ENCODE results near the gene SMLR1. TPM values are rescaled to one million over a fixed set of nuclear protein-coding genes. Genes with fewer than 3 reads are reported as not detected.
"Not testable (repeated sequence)": the region's sequence is repeated elsewhere in the genome, so short reads cannot be mapped to it uniquely, and the experiment has no call there.

The SMLR1 gene
- total RNA-seq: not detected

DNA sequence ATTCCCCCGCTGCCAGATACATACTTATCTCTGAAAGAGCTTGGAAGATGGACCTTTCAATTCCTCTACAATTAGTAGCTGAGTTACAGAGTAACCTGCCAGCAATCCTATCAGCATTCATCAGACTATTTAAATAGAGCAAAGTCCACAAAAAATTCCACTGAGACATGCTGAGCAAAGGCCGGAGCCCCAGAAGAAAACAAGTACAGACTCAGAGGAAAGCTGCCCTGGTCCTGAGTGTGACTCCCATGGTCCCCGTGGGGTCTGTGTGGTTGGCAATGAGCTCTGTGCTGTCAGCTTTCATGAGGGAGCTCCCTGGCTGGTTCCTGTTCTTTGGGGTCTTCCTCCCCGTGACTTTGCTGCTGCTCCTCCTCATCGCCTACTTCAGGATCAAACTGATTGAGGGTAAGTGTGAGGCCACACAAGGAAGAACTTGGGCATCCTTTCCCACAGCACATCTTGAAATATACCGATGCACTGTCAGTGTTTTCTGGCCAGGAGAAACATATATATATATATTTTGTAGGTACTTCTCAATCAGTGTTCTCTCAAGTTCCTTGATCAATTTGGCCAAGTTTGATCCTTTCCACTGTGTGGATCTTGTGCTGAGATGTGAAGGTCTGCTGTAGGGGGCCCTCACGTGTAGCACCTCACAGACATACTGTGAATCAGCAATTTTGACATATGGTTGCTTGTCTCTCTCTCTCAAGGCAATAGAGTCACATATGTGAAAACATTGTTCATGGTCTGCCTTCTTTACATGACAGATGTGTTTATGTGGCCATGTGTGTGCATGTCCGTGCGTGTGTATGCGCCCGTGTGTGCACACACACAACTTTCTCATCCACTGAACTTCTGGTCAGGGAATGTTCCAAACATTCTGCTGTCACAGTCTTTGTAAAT is at the start of gene SMLR1:
SMLR1 (plus strand) TSS at position 160 of the 903 bp plus-strand sequence; CDS start at position 168, 8 bp downstream.
- no peak for DNase-seq

DNA sequence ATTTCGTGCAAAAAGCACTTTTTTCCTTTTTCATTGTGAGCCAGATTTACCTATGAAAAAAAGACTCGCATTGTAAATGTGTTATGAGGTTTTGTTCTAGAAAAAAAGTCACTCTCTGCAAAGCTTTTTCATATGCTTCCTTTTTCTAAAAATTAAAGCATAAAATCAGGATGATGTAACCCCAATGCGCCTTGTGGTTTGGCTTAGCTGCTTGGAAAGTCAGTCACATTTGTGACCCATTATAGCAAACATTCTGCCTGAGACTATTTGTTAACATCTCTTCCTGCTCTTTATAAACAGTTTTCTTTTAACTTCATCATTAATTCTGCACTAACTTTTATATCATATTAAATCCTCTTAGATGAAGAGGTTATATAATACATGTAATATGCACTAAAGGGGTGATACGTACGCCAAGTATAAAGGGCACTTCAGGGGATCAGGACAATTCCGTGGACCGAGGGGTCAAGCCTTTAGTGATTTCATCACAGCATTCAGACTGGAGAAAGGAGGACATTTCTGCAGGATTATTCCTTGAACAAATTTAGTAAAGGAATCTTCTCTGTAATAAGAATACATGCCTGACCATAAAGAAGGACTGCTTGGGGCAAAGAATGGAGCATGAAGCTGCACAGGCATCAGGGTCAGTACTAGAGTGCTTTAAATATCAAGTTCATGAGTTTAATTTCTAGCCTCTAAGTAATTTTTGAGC is 48.1 kb upstream of the SMLR1 start:
- DNase-seq: no peak

DNA sequence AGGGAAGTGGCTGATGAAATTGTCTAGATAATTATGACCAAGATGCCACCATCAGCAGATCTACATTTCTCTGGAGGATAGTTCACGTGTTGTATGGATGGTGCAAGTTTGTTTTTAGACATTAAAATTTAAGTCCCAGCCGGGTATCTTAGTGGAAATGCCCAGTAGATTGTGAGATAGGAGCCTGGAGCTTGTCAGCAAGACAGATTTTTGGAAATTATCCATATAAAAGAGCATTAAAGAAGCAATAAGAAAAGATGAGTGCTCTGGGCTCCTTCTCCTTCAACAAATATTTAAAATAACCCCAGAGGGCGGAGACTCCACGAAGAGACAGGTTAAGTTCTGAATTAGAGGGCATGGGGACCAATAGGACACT is 47.6 kb upstream of the SMLR1 start:
- no peak for DNase-seq

DNA sequence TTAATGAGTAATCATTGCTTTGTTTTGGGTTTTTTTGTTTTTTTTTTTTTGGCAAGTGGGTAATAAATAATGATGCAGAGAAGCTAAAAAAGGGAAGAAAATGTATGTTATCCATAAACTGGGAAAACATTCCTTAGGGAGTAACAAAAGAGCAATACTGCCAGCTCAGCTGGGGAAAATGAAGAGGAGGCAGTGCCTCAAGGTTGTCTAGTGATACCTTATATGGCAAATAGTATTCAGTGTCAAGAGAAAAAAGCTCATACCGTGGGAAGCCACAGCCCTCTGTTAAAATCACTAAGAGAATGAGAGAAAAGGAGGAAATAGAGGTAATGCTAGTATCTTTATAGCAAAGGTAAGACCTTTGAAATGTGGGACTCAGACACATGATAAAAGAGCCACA is 47.1 kb upstream of the SMLR1 start:
- no peak for DNase-seq

DNA sequence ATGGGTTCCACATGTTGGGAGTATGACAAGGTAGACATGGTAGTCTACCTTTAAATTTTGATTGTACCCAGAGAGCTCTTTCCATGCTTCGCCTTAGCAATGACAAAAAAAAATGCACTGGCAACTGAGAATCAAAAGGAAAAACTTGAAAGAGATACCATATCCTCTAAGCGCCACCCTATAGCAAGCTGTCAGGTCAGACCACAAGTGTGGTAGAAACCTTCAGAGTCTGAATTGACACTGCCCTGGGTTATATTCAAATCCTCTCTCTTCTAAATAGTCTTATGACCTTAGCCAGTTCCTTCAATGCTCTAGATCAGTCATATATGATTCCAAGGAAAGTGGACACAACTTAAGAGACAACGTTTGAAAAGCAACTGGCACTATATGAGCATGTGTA is 45.6 kb upstream of the SMLR1 start:
- DNase-seq: no peak

DNA sequence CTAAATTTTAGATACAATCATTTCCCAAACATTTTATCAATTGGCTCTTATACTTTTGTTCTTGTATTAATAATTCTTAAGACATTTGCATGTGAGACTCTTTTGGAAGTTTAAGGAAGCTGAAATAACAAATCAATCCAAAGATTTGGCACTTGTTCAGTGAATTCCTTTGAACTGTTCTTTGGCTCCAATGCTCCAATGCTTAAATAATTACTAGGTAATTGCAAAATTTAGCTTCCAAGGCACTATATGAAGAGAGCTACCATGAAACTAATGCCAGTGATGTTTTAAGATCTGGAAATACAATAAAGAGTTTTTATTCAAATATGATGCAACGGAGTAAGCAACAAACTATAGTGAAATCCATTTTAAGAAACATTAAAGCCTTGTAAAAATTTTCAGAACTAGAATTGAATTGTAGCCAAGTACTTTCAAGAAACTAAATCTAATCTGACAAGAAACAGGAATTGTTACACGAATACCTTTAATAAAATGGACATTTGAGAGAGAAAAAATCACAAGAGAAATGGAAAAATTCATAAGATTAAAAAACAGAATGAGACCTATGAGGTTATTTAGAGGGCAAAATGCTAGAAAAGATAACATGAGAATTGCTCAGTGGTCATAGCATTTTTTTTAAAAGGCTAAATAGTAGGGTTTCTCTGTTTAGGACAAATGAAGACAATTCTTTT is 43.6 kb upstream of the SMLR1 start:
- DNase-seq: no peak

DNA sequence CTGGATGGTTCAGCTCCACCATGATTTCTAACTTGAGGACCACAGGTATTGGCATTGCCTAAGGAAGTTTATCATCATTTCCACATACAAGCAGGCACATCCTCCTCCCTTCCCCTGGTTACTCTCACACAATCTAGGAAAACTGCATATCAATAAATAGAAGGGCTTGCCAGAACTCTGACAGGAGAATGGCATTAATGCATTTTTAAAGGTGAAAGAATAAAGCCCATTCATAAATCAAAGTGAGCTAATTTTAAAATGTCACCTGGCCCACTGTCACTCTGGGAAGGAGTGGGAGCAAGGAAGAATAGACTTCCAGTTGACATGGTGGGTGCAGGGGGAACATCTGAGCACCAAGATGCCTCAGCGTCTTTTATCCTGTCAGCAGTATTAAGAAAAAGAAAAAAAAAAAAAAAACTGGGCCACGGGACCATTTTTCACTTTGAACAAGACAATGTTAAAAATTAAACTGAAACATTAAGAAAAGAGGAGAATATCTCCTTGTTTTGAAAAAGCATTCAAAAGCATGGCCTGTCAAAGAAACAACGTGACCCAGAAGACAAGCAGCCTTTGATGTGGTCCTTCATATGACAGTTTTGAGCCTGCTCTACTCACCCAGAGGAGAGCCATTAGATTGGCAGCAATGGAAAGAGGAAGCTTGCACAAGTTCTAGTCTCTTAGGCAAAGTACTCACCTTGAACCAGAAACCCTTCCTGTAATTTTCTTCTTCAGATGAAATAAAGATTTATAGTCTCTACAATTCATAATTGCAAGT is 39.3 kb upstream of the SMLR1 start:
- DNase-seq: no peak

DNA sequence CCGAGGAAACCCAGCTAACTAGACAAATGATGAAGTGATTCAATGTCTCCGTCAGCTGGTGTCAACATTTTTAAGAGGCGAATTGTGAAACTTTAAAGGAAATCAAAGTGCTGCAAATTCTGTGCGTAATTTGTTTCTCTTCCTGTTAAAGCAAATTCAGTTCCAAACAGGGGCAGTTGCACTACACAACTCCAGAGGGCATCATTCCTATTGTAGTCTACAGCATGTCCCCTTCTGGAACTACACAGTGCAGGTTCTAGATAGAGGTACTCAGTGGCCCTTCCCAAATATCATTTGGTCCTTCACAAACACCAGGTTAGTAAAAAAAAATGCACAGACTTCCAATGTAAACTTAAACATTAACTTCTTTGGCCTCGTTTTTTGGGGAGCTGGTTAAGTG is 38.3 kb upstream of the SMLR1 start:
- DNase-seq: no peak

DNA sequence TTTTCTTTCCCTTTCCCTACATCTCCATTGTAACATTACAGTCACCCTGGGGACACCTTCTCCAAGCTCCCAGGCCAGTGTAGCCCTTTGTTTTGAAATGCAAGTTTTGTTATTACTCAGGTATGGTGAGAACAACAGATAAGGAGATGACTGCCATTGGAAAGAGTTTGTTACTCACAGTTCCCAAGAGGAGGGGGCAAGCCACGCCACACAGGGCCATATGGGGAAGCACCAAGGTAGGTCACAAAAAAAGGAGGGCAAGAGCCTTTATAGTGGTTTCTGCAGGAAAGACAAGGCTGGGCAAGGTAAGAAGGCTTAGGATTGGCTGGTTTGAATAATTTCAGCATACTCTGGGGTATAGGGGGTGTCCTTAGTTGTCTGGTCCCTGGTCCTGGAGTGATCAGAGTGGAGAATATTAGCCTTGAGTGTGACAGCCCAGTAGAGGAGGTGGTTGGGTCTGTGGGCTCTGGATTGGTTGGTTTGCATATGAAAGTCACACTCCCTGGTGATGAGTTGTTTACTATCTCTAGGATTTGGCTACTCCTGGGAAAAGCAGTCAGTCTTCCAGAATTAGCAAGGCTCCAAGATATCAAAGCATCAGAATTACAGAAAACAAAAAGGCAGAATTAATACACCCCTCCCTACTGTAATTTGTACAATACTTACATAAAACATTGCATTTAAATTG is 33.1 kb upstream of the SMLR1 start:
- DNase-seq: no peak

DNA sequence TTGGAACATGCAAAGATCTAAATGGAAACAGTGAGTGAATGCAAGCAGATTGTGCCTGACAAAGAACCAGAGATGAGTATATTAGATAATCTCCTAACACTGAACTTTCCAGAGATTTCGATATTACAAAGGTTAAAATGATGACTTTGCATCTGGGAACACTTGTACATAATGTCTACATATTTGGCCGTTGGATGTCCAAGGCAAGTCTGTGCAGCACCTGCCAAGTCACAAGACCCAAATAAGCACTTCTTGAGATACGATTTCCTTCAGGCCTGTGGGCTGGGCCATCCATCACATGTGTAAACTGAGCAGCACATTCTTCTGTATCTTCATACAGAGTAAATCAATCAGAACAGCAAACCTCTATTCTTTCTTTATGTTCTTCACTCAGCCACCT is 32.5 kb upstream of the SMLR1 start:
- DNase-seq: no peak

DNA sequence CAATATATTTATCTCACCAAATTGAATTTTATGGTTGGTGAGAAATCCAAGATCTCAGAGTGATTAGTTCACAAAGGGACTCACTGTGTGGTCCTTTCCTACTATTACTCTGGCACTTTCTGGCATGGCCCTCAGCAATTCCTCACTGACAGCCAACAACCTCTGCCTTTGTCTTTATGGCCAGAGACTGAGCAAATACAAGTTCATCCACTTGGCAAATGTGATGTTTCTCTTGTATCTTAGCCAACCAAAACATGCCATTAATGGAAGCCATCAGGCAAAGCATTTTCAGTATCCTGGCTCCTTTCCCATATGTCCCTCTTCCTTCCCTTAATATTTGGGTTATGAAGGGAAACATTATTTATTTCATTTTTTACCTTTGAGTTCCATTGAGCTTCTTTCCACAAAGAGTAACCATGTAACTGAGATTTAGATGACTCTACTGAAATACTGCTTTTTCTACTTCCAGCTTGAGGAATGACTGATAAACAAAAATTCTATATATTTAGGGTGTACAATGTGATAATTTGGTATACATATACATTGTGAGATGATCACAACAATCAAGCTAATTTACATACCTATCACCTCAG is 30.8 kb upstream of the SMLR1 start:
- DNase-seq: no peak

DNA sequence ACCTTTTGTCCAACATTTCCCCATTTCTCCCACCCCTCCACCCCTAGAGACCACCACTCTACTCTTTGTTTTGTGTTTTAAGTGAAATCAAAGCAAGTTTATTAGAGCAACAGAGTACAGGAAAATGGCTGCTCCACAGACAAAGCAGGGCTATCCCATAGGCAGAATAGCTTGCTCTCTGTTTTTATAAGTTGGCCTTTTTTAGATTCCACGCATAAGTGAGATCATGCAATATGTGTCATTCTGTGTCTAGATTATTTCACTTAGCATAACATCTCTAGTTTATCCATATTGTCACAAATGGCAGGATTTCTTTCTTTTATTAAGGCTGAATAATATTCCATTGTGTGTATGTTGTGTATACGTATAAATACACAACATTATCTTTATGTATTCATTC is 30.1 kb upstream of the SMLR1 start:
- no peak for DNase-seq

DNA sequence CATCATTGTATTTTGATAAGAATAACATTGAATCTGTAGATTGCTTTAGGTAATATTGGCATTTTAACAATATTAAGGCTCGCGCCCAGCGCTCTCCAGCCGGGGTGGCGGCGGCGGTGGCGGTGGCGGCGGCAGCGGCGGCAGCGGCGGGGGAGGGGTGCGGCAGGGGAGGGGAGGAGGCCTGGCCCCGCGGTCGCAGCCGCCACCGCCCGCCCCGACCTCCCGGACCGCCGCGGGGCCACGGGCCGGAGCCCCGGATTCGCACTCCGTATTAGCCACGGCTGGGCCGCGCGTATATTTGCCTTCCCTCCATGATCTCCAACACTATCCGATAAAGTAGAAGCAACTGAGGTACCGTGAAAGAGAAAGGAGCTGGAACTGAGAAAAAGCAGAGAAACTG is 25.8 kb upstream of the SMLR1 start:
- not testable (repeated sequence) for DNase-seq

DNA sequence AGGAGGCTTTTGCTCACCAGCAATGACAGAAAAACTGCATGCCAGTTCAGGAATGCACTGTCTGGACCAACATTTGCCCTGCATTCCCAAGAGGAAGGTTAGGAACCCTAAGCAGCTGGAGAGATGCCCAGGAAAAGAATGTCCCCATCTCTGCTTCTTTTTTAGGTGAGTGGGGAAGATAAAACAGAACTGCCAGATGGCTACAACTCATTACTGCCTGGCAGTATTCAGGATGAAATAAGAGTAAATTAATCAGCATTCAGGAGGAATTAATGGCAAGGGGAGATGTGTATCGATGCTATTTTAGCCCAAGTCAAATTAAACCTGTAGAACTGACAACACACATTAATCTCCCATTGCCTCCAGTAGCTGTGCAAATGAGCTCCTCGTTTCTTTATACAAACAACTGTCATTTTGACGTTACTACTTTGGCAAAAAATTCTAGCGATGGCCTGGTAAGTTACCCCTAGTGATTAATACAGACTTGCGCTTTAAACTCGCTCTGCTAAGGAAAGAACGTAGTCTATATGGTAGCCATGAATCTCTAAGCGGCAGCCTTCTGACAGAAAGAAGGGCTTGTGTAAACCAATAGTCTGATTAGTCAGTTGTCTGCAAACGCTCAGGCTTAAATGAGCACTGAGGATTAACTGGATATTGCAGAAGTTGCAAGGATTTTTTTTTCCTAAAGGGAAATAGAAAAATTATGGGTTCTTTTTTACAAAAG is 16.7 kb upstream of the SMLR1 start:
- no peak for DNase-seq

DNA sequence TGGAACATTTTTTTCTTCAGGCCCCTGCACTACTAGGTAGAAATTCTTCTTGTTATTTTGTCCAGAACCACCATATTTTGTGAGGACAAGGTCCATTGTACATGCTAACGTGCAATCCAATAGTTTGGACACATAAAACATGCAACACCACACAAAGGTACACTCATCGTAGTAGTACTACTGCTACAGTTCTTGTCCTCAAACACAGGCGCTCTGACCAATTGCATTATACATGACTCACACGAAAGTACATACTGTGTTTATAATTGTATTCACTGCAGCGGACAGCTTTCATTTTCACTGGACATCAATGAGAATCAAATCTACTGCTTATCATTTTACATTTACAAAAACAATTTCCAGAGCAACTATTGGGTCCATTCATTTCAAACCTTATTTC is 15.3 kb upstream of the SMLR1 start:
- DNase-seq: no peak

DNA sequence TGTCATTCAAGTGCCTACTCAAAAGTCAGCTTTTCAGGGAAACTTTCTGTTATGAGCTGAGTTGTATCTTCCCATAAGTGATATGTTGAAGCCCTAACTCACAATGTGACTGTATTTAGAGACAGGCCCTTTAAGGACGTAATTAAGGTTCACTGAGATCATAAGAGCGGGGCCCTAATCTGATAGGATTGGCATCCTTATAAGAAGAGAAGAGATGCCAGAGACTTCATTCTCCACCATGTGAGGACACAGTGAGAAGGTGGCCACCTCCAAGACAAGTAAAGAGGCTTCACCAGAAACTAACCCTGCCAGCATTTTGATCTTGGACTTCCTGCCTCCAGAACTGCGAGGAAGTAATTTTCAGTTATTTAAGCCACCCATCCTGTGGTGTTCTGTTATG is 12.7 kb upstream of the SMLR1 start:
- no peak for DNase-seq

DNA sequence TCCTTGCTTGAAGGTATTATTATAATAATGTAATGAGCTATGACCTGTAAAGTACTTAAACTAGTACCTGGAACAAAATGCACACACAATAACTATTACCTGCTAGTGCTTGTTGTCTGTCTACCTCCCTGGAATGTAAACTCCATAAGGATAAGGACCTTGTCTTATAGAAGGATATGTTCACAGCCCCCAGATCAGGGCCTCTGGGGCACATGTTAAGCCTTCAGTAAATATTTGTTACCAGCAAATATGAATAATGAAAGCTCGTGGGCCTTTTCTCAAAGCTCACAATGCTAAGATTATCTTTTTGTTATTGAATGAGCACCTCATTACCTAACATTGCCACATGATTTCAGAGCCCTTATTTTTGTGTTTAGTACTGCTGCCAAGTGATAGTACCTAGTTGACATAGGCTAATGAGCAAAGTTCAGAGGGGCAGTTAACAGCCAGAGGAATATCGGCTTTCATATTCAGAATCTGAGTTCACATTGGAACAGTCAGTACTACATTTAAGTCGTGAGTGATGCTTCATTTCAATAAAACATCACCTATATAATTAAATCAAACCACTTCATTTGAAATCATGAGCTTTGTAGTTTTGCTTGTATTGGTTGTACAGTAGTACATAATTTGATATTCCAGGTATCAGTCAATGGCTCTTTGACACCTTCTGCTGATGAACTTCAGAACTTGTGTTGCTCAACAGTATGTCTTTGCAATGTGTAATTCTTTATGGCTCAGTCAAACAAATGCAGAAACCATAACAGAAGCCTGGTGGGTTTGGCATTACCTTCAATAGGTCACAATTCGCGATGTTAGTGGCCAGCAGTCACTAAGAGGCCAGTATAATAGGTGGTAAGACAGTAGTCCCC is 11.8 kb upstream of the SMLR1 start:
- DNase-seq: no peak

DNA sequence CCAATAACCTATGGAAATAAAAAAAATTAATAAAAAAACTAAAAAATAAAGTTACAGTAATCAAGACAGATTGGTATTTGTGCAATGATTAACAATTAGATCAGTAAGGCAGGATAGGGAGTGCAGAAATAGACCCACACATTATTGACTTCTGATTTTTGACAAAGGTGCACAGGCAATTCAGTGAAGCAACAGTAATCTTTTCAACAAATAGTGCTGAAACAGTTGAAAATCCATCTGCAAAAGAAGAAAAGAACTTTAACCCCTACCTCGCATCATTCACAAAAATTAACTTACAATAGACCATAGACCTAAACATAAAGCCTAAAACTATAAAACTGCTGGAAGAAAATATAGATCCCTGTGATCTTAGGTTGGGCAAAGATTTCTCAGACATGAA is 4.5 kb upstream of the SMLR1 start:
- no peak for DNase-seq

DNA sequence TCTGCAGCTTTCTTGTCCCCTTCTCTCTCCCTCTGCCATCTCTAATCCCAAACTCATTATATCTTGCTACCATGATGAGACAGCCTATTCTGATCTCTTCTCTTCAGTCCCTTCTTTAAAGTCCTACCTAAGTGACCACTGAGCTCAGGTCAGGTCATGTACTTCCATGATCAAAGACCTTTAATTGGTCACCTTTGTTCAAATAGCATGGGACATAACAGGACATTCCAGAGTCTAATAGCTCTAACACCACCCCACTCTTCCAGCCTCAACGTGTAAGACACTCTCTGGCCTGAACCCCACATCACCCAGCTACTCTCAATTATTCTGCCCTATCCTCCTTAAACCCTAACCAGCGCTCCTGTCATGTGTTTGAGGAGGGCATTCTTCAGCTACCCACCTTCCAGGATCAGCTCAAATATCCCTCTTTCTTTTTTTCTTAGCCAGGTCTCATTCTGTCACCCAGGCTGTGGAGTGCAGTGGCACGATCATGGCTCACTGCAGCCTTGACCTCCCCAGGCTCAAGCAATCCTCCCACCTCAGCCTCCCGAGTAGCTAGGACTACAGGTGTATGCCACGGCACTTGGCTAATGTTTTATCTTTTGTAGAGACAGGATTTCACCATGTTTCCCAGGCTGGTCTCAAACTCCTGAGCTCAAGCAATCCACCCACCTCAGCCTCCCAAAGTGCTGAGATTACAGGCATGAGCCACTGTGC is 2.1 kb upstream of the SMLR1 start:
- no peak for DNase-seq
